ENCODE data around the gene ABI3.

ABI3 gene

GRCh38 chr17:49227436-49228261, 17.1 kb downstream of the ABI3 start:
- no peaks in the 10 kb centered on the region for H3F3A ChIP-seq (ENCODE audit: insufficient read depth, low read length)
- H3K9ac ChIP-seq (ENCODE audit: low read length): no peak overlapping the region
- H4K20me1 ChIP-seq (ENCODE audit: insufficient read depth, low read length): no peaks in the 10 kb centered on the region
- H3K9me3 ChIP-seq (replicated peaks; ENCODE audit: insufficient read depth, low read length): no peaks in the 10 kb centered on the region
- H2AFZ ChIP-seq (ENCODE audit: low read length): no peak overlapping the region
- no peak overlapping the region for H3K27ac ChIP-seq (ENCODE audit: low read length)
- H3K4me3 ChIP-seq (ENCODE audit: low read length): no peak overlapping the region
- H3K4me1 ChIP-seq (ENCODE audit: low read length): peaks cover 4% of the 10 kb centered on the region; the same call in 1 of the 2 replicates
- TF ChIP-seq EZH2phosphoT487 (IDR thresholded peaks at IDR 0.05; ENCODE audit: low read length) (no peak), EZH2 (optimal IDR thresholded peaks at IDR 0.05; ENCODE audit: low read depth, low read length) (no peak), CTCF (IDR thresholded peaks at IDR 0.05; ENCODE audit: low read length) (peak; percentile 85)
- no peaks in the 10 kb centered on the region for H3K79me2 ChIP-seq (ENCODE audit: low read length)
- peak; percentile 67 for DNase-seq
- H3K4me2 ChIP-seq (ENCODE audit: low read depth, low read length): no peak overlapping the region
- peaks cover 82% of the 10 kb centered on the region for H3K27me3 ChIP-seq (replicated peaks; ENCODE audit: insufficient read depth, low read length)
- H3K9me2 ChIP-seq (replicated peaks; ENCODE audit: insufficient read depth, low read length): no peaks in the 10 kb centered on the region
- H3K36me3 ChIP-seq (replicated peaks; ENCODE audit: insufficient read depth, low read length): no peaks in the 10 kb centered on the region

GRCh38 chr17:49229076-49229804, 18.7 kb downstream of the ABI3 start:
- Histone ChIP-seq H3F3A (ENCODE audit: insufficient read depth, low read length) (no peaks in the 10 kb centered on the region), H3K4me1 (ENCODE audit: low read length) (0 out of 2 replicates have a peak, but pooled peaks cover 4% of the 10 kb centered on the region), H3K4me2 (ENCODE audit: low read depth, low read length) (no peak overlapping the region), H3K27me3 (replicated peaks; ENCODE audit: insufficient read depth, low read length) (peaks cover 79% of the 10 kb centered on the region), H3K79me2 (ENCODE audit: low read length) (no peaks in the 10 kb centered on the region), H2AFZ (ENCODE audit: low read length) (no peak overlapping the region), H3K4me3 (ENCODE audit: low read length) (no peak overlapping the region), H3K27ac (ENCODE audit: low read length) (no peak overlapping the region), H4K20me1 (ENCODE audit: insufficient read depth, low read length) (no peaks in the 10 kb centered on the region), H3K9ac (ENCODE audit: low read length) (no peak overlapping the region), H3K9me2 (replicated peaks; ENCODE audit: insufficient read depth, low read length) (no peaks in the 10 kb centered on the region), H3K36me3 (replicated peaks; ENCODE audit: insufficient read depth, low read length) (no peaks in the 10 kb centered on the region), H3K9me3 (replicated peaks; ENCODE audit: insufficient read depth, low read length) (no peaks in the 10 kb centered on the region)
- no peak for DNase-seq
- TF ChIP-seq EZH2 (optimal IDR thresholded peaks at IDR 0.05; ENCODE audit: low read depth, low read length) (no peak), CTCF (IDR thresholded peaks at IDR 0.05; ENCODE audit: low read length) (no peak), EZH2phosphoT487 (IDR thresholded peaks at IDR 0.05; ENCODE audit: low read length) (no peak)

- no peak for TF ChIP-seq EZH2phosphoT487 (IDR thresholded peaks at IDR 0.05; ENCODE audit: low read length)
- TF ChIP-seq CTCF (IDR thresholded peaks at IDR 0.05; ENCODE audit: low read length): no peak
- no peak for TF ChIP-seq EZH2 (optimal IDR thresholded peaks at IDR 0.05; ENCODE audit: low read depth, low read length)
- Histone ChIP-seq H3K9ac (ENCODE audit: low read length) (peak overlapping the region; percentile 26; the same call in 1 of the 2 replicates), H3K79me2 (ENCODE audit: low read length) (no peaks in the 10 kb centered on the region), H3K4me1 (ENCODE audit: low read length) (0 out of 2 replicates have a peak, but pooled peaks cover 4% of the 10 kb centered on the region), H3K27ac (ENCODE audit: low read length) (no peak overlapping the region), H3K27me3 (replicated peaks; ENCODE audit: insufficient read depth, low read length) (peaks cover 77% of the 10 kb centered on the region), H4K20me1 (ENCODE audit: insufficient read depth, low read length) (no peaks in the 10 kb centered on the region), H2AFZ (ENCODE audit: low read length) (peak overlapping the region; percentile 80), H3F3A (ENCODE audit: insufficient read depth, low read length) (no peaks in the 10 kb centered on the region), H3K4me3 (ENCODE audit: low read length) (peak overlapping the region; percentile 91), H3K36me3 (replicated peaks; ENCODE audit: insufficient read depth, low read length) (no peaks in the 10 kb centered on the region), H3K9me2 (replicated peaks; ENCODE audit: insufficient read depth, low read length) (no peaks in the 10 kb centered on the region), H3K4me2 (ENCODE audit: low read depth, low read length) (peak overlapping the region; percentile 98), H3K9me3 (replicated peaks; ENCODE audit: insufficient read depth, low read length) (no peaks in the 10 kb centered on the region)
- DNase-seq: no peak
These were observed 19.5 kb downstream of the ABI3 start for GRCh38 chr17:49229805-49230600.
